ENCODE measurements around the gene KCMF1. TPM values are rescaled to one million over a fixed set of nuclear protein-coding genes. Genes with fewer than 3 reads are reported as not detected.

KCMF1 gene
- polyA plus RNA-seq, 1 donor, result 56.8 TPM

- DNase-seq, result no peak
Measured at GRCh38 chr2:85077859-85078419, 107.0 kb downstream of the KCMF1 start.

- DNase-seq, result no peak
Measured at GRCh38 chr2:85078536-85078935, 107.6 kb downstream of the KCMF1 start.

DNA sequence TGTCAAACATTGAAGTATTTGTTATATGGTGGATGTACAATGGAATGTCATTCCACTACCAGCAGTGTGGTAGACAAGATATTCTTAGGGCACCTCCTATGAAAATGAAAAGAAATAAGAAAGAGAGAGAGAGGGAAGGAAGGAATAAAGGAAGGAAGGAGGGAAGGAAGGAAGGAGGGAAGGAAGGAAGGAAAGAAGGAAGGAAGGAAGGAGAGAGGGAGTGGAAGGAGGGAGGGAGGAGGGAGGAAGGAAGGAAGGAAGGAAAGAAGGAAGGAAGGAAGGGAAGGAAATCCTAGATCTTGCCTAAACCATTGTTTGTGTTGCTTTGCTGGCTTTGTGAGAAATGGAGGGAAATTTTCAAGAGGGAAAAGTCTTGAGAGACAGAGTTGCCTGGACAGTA, 112.1 kb downstream of the KCMF1 start:
- DNase-seq, result no peak

GRCh38 chr2:85085563-85085962, 114.6 kb downstream of the KCMF1 start:
- no peak for DNase-seq

- no peak for DNase-seq
Measured at GRCh38 chr2:85087541-85087940, 116.6 kb downstream of the KCMF1 start.

DNA sequence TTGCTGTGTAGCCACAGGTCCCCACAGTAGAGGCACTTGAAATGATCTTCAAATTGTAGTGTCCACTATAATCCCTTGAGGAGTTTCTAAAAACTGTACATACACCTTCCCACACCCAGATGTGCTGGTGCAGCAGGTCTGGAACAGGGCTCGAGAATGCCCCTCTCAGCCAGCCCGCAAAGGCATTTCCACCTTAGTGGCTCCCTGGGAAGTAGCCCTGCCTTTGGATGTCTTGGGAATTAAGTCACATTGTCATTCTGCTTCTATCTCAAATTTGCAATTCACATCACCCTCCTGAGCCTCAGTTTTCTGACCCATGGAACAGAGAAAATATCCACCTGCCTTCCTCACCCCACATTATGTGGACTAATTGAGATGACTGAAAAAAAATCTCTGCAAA, 118.0 kb downstream of the KCMF1 start:
- DNase-seq, result no peak

- no peak for DNase-seq
Measured at GRCh38 chr2:85089585-85089984, 118.6 kb downstream of the KCMF1 start.

DNA sequence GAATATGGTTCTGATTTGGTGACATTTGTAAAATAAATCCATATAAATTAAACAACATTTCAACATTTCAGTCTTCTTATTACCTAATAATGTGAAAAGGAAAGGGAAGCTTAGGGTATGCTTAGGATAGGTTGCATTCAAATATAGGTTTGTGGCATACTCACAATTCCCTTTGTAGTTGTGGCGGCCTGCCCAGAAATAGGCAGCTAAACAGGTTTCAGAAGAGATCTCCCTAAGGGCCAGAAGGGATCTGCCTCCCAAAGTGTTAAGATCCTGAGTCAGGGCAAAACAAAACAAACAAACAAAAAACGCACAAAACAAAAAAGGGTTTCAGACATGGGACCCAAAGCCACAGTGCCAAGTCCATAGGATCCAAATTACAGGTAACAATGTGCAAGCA, 120.9 kb downstream of the KCMF1 start:
- no peak for DNase-seq

DNA sequence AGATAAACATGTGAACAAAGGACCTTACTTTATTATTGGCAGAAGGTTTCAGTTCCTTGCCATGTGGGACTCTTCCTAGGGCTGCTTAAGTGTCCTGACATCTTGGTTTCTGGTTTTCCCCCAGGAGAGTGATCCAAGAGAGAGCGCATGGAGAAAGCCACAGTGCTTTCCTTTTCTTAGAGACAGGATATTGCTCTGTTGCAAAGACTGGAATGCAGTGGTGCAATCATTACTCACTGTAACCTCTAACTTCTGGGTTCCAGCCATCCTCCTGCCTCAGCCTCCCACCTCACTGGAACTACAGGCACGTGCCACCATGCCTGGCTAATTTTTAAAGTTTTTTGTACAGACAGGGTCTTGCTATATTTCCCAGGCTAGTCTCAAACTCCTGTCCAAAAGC, 124.1 kb downstream of the KCMF1 start:
- no peak for DNase-seq

GRCh38 chr2:85096616-85097015, 125.7 kb downstream of the KCMF1 start:
- DNase-seq, result no peak

DNA sequence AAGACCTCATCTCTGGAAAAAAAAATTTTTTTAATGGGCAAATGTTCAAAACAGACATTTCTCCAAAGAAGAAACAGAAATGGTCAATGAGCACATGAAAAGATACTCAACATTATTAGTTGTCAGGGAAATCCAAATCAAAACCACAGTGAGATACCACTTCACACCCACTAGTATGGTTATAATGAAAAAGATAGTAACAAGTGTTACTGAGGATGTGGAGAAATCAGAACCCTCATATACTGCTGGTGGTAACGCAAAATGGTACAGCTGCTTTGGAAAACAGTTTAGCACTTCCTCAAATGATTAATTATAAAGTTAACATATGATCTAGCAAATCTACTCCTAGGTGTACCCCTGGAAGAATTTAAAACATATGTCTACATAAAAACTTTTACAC, 133.3 kb downstream of the KCMF1 start:
- DNase-seq, result no peak

- DNase-seq, result no peak
Measured at GRCh38 chr2:85106489-85107180, 135.7 kb downstream of the KCMF1 start.

Other genes starting within 250 kb of the KCMF1 start
- 0.96 TPM for gene TRABD2A, start 90.1 kb upstream of the KCMF1 start, polyA plus RNA-seq (ENCODE audit: insufficient read length)
- gene TMSB10, start 65.5 kb upstream of the KCMF1 start, polyA plus RNA-seq (ENCODE audit: insufficient read length), result 1,422 TPM
- gene TCF7L1, start 162.2 kb downstream of the KCMF1 start, polyA plus RNA-seq (ENCODE audit: insufficient read length), result 50.7 TPM